ENCODE measurements around the gene WNT7B.

The WNT7B gene

GRCh38 chr22:46013460-46014416, 36.8 kb upstream of the WNT7B start:
- TF ChIP-seq CTCF (IDR thresholded peaks at IDR 0.05) = peak; percentile 72
- Mint-ChIP-seq H3K36me3 (ENCODE audit: low read depth) (peaks cover 5% of the 10 kb centered on the region), H3K9me3 (peaks cover 20% of the 10 kb centered on the region), H3K4me1 (peaks cover 9% of the 10 kb centered on the region), H3K4me3 (peak overlapping the region; percentile 87), H3K27me3 (ENCODE audit: low read depth, poor library complexity) (peaks cover 24% of the 10 kb centered on the region), H3K27ac (peak overlapping the region; percentile 85)
- DNase-seq = peak; percentile 91

GRCh38 chr22:46012881-46013281, 35.9 kb upstream of the WNT7B start:
- Mint-ChIP-seq H3K4me3 (peak overlapping the region; percentile 87), H3K36me3 (ENCODE audit: low read depth) (peaks cover under 1% of the 10 kb centered on the region), H3K27me3 (ENCODE audit: low read depth, poor library complexity) (peaks cover 15% of the 10 kb centered on the region), H3K9me3 (peaks cover 11% of the 10 kb centered on the region), H3K27ac (no peak overlapping the region), H3K4me1 (peaks cover 9% of the 10 kb centered on the region)
- peak; percentile 3 for DNase-seq
- no peak for TF ChIP-seq CTCF (IDR thresholded peaks at IDR 0.05)

- TF ChIP-seq CTCF (IDR thresholded peaks at IDR 0.05) = no peak
- no peaks in the 10 kb centered on the region for H3K36me3 Mint-ChIP-seq (ENCODE audit: low read depth)
- no peak for DNase-seq
- peaks cover 11% of the 10 kb centered on the region for H3K27me3 Mint-ChIP-seq (ENCODE audit: low read depth, poor library complexity)
- H3K9me3 Mint-ChIP-seq = peaks cover 6% of the 10 kb centered on the region
- no peak overlapping the region for H3K4me3 Mint-ChIP-seq
- H3K27ac Mint-ChIP-seq = no peak overlapping the region
- peaks cover 9% of the 10 kb centered on the region for H3K4me1 Mint-ChIP-seq
Measured at GRCh38 chr22:46012182-46012880, 35.4 kb upstream of the WNT7B start.

- peak; percentile 9 for DNase-seq
- no peak for TF ChIP-seq CTCF (IDR thresholded peaks at IDR 0.05)
- Mint-ChIP-seq H3K4me3 (no peak overlapping the region), H3K9me3 (peaks cover 3% of the 10 kb centered on the region), H3K4me1 (peaks cover 9% of the 10 kb centered on the region), H3K27ac (no peak overlapping the region), H3K36me3 (ENCODE audit: low read depth) (no peaks in the 10 kb centered on the region), H3K27me3 (ENCODE audit: low read depth, poor library complexity) (peaks cover 11% of the 10 kb centered on the region)
Measured at GRCh38 chr22:46011627-46012181, 34.7 kb upstream of the WNT7B start.

GRCh38 chr22:46010951-46011626, 34.1 kb upstream of the WNT7B start:
- peaks cover 12% of the 10 kb centered on the region for H3K4me1 Mint-ChIP-seq
- no peak overlapping the region for H3K27ac Mint-ChIP-seq

More at GRCh38 chr22:46010951-46011626, 34.1 kb upstream of the WNT7B start:
- Mint-ChIP-seq H3K9me3 (peaks cover 3% of the 10 kb centered on the region), H3K36me3 (ENCODE audit: low read depth) (no peaks in the 10 kb centered on the region), H3K27me3 (ENCODE audit: low read depth, poor library complexity) (peaks cover 11% of the 10 kb centered on the region), H3K4me3 (no peak overlapping the region)
- no peak for TF ChIP-seq CTCF (IDR thresholded peaks at IDR 0.05)
- DNase-seq = no peak

Data from nephron progenitor cell (in vitro differentiated cells).